ENCODE results near the gene TBCK. TPM values are rescaled to one million over a fixed set of nuclear protein-coding genes. Genes with fewer than 3 reads are reported as not detected.

Gene TBCK
- polyA plus RNA-seq, 1 donor: 23.1 TPM

DNA sequence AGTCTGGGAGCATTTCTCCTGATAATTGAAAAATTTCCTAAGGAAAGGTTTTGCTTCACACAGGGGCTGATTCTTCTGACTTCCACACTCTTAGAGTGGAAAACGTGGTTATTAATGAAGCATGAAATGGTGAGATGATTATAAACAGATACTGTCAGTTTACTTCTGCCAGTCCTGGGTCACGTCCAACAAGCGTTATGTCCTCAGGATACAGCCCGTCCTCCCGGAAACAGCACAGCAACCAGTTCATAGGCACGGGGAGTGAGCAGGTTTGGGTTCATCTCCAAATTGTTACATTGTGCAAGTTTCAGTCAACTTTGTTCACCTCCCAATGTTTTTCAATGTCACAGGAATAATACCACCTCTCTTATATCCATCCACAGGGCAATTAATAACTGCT lies 321.9 kb downstream of the TBCK start:
- no peak for DNase-seq (ENCODE audit: low read depth)

DNA sequence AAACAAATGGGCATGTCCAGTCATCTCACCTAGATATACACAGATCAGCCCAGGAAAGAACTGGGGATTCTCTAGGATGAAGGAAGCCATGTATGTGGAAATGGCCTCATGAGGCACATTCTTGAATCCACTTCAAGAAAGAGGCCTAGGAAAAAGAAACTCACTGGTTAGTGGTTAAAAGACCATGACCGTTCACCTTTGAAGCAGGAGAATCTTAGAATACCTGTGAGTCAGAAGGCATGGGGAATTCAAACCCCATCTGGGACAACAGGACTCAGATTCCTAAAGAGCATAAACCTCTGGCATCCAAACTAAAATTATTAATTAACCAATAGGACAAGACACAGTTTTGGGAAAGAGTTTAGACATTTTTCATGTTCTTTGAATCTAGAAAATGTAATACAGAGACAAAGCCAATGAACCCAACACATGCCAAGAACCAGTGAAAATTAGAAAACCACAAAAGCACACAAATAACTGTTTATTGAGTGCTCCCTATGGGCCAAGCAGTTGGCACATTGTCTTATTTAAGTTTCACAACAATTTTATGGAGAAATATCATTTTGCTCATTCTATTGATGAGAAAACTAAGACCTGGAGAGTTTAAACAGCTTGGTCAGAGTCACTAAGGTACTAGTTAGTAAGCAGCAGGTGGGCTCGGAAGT lies 323.2 kb downstream of the TBCK start:
- DNase-seq (ENCODE audit: low read depth): no peak

- no peak for DNase-seq (ENCODE audit: low read depth)
These were observed 324.3 kb downstream of the TBCK start for GRCh38 chr4:105991726-105992125.

Other genes starting within 250 kb of the TBCK start
- gene AIMP1, start 341 bp upstream of the TBCK start, polyA plus RNA-seq (ENCODE audit: insufficient read length): 49.1 TPM
- 0.09 TPM for gene GIMD1, start 52.6 kb upstream of the TBCK start, polyA plus RNA-seq (ENCODE audit: insufficient read length)